ENCODE results near the gene CA5B. TPM values are rescaled to one million over a fixed set of nuclear protein-coding genes. Genes with fewer than 3 reads are reported as not detected.

The CA5B gene
- polyA plus RNA-seq, 2 donors: 1.5 to 1.6 TPM

- 78 to 82% methylated on average over 8 of the region's 8 CpGs for WGBS, 2 donors
- no peak overlapping the region for H3K4me3 ChIP-seq (ENCODE audit: low read depth in 1 of 2, low read length in 2 of 2)
- no peaks in the 10 kb centered on the region for H3K9me3 ChIP-seq (ENCODE audit: control insufficient read depth in 2 of 2, insufficient read depth in 1 of 2, low read depth in 1 of 2, low read length in 1 of 2)
- no peaks in the 10 kb centered on the region for H3K4me1 ChIP-seq (ENCODE audit: control insufficient read depth in 2 of 2, insufficient read depth in 2 of 2, low read length in 1 of 2)
- H3K36me3 ChIP-seq (ENCODE audit: control insufficient read depth in 2 of 2, insufficient read depth in 2 of 2, low read length in 1 of 2): no peaks in the 10 kb centered on the region
- H3K27ac ChIP-seq (ENCODE audit: low read depth in 2 of 2, low read length in 1 of 2): no peak overlapping the region
- no peaks in the 10 kb centered on the region for H3K27me3 ChIP-seq (ENCODE audit: control insufficient read depth in 1 of 2, insufficient read depth in 2 of 2, low read length in 2 of 2)
Measured at GRCh38 chrX:15761564-15762191, 23.6 kb downstream of the CA5B start.

GRCh38 chrX:15769300-15769954 is 31.4 kb downstream of the CA5B start:
- Histone ChIP-seq H3K27me3 (ENCODE audit: control insufficient read depth in 1 of 2, insufficient read depth in 2 of 2, low read length in 2 of 2) (no peaks in the 10 kb centered on the region), H3K36me3 (ENCODE audit: control insufficient read depth in 2 of 2, insufficient read depth in 2 of 2, low read length in 1 of 2) (peaks cover 0 to 3% of the 10 kb centered on the region in 2 donors), H3K9me3 (ENCODE audit: control insufficient read depth in 2 of 2, insufficient read depth in 1 of 2, low read depth in 1 of 2, low read length in 1 of 2) (no peaks in the 10 kb centered on the region), H3K4me1 (ENCODE audit: control insufficient read depth in 2 of 2, insufficient read depth in 2 of 2, low read length in 1 of 2) (no peaks in the 10 kb centered on the region), H3K27ac (ENCODE audit: low read depth in 2 of 2, low read length in 1 of 2) (no peak overlapping the region), H3K4me3 (ENCODE audit: low read depth in 1 of 2, low read length in 2 of 2) (no peak overlapping the region)
- WGBS, 2 donors: 80 to 87% methylated on average over 4 of the region's 4 CpGs

- Histone ChIP-seq H3K4me1 (ENCODE audit: control insufficient read depth in 2 of 2, insufficient read depth in 2 of 2, low read length in 1 of 2) (no peaks in the 10 kb centered on the region), H3K27me3 (ENCODE audit: control insufficient read depth in 1 of 2, insufficient read depth in 2 of 2, low read length in 2 of 2) (no peaks in the 10 kb centered on the region), H3K4me3 (ENCODE audit: low read depth in 1 of 2, low read length in 2 of 2) (no peak overlapping the region), H3K9me3 (ENCODE audit: control insufficient read depth in 2 of 2, insufficient read depth in 1 of 2, low read depth in 1 of 2, low read length in 1 of 2) (no peaks in the 10 kb centered on the region), H3K36me3 (ENCODE audit: control insufficient read depth in 2 of 2, insufficient read depth in 2 of 2, low read length in 1 of 2) (peaks cover 2 to 4% of the 10 kb centered on the region in 2 donors), H3K27ac (ENCODE audit: low read depth in 2 of 2, low read length in 1 of 2) (no peak overlapping the region)
- 70 to 75% methylated on average over 13 of the region's 13 CpGs for WGBS, 2 donors
Measured at GRCh38 chrX:15781961-15782699, 44.1 kb downstream of the CA5B start.

DNA sequence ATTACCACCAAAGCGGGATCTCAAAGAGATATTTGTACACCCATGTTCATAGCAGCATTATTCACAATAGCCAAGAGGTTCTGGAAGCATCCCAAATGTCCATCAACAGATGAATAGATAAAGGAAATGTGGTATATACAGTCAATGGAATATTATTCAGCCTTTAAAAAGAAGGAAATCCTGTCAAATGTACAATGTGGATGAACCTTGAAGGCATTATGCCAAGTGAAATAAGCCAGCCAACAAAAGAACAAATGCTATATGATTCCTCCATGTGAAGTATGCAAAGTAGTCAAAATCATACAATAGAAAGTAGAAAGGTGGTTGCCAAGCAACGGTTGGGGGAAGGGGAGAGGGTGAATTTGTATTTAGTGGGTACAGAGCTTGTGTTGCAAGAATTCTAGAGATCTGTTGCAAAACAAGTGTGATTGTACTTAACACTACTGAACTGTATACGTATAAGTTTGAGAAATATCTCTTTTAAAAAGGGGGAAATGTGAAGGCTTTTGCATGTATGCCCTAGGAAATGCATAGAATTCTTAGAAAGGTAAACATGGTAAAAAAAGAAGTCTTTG is 47.2 kb downstream of the CA5B start:
- WGBS, 2 donors: 91 to 93% methylated on average over 3 of the region's 3 CpGs
- Histone ChIP-seq H3K4me1 (ENCODE audit: control insufficient read depth in 2 of 2, insufficient read depth in 2 of 2, low read length in 1 of 2) (no peaks in the 10 kb centered on the region), H3K9me3 (ENCODE audit: control insufficient read depth in 2 of 2, insufficient read depth in 1 of 2, low read depth in 1 of 2, low read length in 1 of 2) (no peaks in the 10 kb centered on the region), H3K27me3 (ENCODE audit: control insufficient read depth in 1 of 2, insufficient read depth in 2 of 2, low read length in 2 of 2) (no peaks in the 10 kb centered on the region), H3K27ac (ENCODE audit: low read depth in 2 of 2, low read length in 1 of 2) (no peak overlapping the region), H3K4me3 (ENCODE audit: low read depth in 1 of 2, low read length in 2 of 2) (no peak overlapping the region), H3K36me3 (ENCODE audit: control insufficient read depth in 2 of 2, insufficient read depth in 2 of 2, low read length in 1 of 2) (peaks cover 2 to 4% of the 10 kb centered on the region in 2 donors)

DNA sequence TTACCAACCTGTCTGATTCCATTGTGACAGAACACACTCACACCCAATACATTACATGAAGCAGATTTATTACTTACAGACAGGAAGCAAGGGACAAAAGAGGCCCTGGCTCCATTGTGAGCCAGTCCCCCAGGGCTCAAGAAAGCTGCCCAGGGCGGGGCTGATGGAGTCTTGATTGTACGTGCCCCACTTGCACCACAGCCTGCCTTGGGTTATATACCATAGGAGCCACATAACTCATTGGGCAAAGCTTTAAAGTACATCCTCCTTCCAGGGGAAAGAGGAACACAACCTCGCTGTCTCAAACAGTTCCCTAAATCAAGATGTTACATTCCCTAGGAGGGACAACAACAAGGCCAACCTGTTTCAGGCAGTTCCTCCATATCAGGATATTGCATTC is 48.8 kb downstream of the CA5B start:
- Histone ChIP-seq H3K4me1 (ENCODE audit: control insufficient read depth in 2 of 2, insufficient read depth in 2 of 2, low read length in 1 of 2) (no peaks in the 10 kb centered on the region), H3K36me3 (ENCODE audit: control insufficient read depth in 2 of 2, insufficient read depth in 2 of 2, low read length in 1 of 2) (peaks cover 0 to 4% of the 10 kb centered on the region in 2 donors), H3K4me3 (ENCODE audit: low read depth in 1 of 2, low read length in 2 of 2) (no peak overlapping the region), H3K9me3 (ENCODE audit: control insufficient read depth in 2 of 2, insufficient read depth in 1 of 2, low read depth in 1 of 2, low read length in 1 of 2) (no peaks in the 10 kb centered on the region), H3K27me3 (ENCODE audit: control insufficient read depth in 1 of 2, insufficient read depth in 2 of 2, low read length in 2 of 2) (no peaks in the 10 kb centered on the region), H3K27ac (ENCODE audit: low read depth in 2 of 2, low read length in 1 of 2) (peak overlapping the region in 1 of 2 donors; percentile 7)
- WGBS, 2 donors: 49 to 77% methylated on average over 3 of the region's 3 CpGs

GRCh38 chrX:15789979-15790768 is 52.1 kb downstream of the CA5B start, which contains the start of gene ZRSR2:
TSS of gene ZRSR2 (plus strand) at chrX:15790484. CDS start at chrX:15790496, 12 bp downstream.
- Histone ChIP-seq H3K4me3 (ENCODE audit: low read depth in 1 of 2, low read length in 2 of 2) (peak within 1 kb of the TSS; percentile 73 to 93), H3K9me3 (ENCODE audit: control insufficient read depth in 2 of 2, insufficient read depth in 1 of 2, low read depth in 1 of 2, low read length in 1 of 2) (no peaks in the 10 kb centered on the region), H3K36me3 (ENCODE audit: control insufficient read depth in 2 of 2, insufficient read depth in 2 of 2, low read length in 1 of 2) (no peaks in the 10 kb centered on the region), H3K4me1 (ENCODE audit: control insufficient read depth in 2 of 2, insufficient read depth in 2 of 2, low read length in 1 of 2) (no peaks in the 10 kb centered on the region), H3K27me3 (ENCODE audit: control insufficient read depth in 1 of 2, insufficient read depth in 2 of 2, low read length in 2 of 2) (no peaks in the 10 kb centered on the region), H3K27ac (ENCODE audit: low read depth in 2 of 2, low read length in 1 of 2) (peak within 1 kb of the TSS; percentile 83 to 84)
- WGBS, 2 donors: 0% methylated on average over 54 to 55 of the region's 55 CpGs

DNA sequence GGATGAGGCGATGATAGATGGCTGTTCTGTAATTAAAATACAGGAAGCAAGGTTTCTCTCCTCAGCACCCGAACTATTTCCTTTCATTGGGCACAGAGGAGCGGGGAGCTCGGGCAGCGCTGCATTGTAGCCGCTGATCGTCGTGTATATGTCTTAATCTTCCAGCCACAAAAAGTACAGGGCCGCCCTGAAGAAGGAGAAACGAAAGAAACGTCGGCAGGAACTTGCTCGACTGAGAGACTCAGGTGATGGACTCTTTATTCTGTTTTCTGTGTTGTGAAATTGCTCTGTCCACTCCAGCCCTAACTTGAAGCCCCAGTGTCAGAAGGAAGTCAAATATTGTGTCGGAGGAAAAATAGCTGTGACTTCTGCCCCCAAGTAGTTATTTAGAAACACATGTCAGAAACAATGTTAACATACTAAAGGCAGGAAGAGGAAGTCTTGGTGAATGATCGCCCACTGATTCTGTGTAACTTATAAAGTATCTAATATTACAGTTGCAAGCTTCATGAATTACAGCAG is 52.8 kb downstream of the CA5B start:
- no peaks in the 10 kb centered on the region for H3K27me3 ChIP-seq (ENCODE audit: control insufficient read depth in 1 of 2, insufficient read depth in 2 of 2, low read length in 2 of 2)
- no peaks in the 10 kb centered on the region for H3K36me3 ChIP-seq (ENCODE audit: control insufficient read depth in 2 of 2, insufficient read depth in 2 of 2, low read length in 1 of 2)
- peak overlapping the region; percentile 83 to 84 for H3K27ac ChIP-seq (ENCODE audit: low read depth in 2 of 2, low read length in 1 of 2)
- 0 to 1% methylated on average over 15 of the region's 15 CpGs for WGBS, 2 donors
- H3K4me1 ChIP-seq (ENCODE audit: control insufficient read depth in 2 of 2, insufficient read depth in 2 of 2, low read length in 1 of 2): no peaks in the 10 kb centered on the region
- peak overlapping the region; percentile 73 to 93 for H3K4me3 ChIP-seq (ENCODE audit: low read depth in 1 of 2, low read length in 2 of 2)
- no peaks in the 10 kb centered on the region for H3K9me3 ChIP-seq (ENCODE audit: control insufficient read depth in 2 of 2, insufficient read depth in 1 of 2, low read depth in 1 of 2, low read length in 1 of 2)

DNA sequence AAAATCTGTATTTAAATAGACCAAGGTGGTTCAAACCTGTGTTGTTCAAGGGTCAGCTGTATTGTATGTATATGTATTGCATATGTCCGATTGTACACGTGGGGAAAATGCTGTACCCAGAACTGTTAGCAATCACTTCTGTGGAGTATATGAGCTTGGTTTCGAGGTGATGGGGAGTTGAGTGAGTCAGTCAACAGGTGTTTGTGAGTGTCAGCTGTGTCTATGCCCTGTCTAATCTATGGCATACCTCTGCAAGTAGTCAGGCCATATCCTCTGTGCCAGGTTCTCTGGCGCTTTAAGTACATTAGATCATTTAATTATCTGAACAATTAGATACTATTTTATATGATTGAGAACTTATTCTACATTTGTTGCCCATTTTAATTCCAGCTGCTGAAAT is 59.6 kb downstream of the CA5B start:
- Histone ChIP-seq H3K9me3 (ENCODE audit: control insufficient read depth in 2 of 2, insufficient read depth in 1 of 2, low read depth in 1 of 2, low read length in 1 of 2) (no peaks in the 10 kb centered on the region), H3K27ac (ENCODE audit: low read depth in 2 of 2, low read length in 1 of 2) (no peak overlapping the region), H3K36me3 (ENCODE audit: control insufficient read depth in 2 of 2, insufficient read depth in 2 of 2, low read length in 1 of 2) (no peaks in the 10 kb centered on the region), H3K4me3 (ENCODE audit: low read depth in 1 of 2, low read length in 2 of 2) (no peak overlapping the region), H3K27me3 (ENCODE audit: control insufficient read depth in 1 of 2, insufficient read depth in 2 of 2, low read length in 2 of 2) (no peaks in the 10 kb centered on the region), H3K4me1 (ENCODE audit: control insufficient read depth in 2 of 2, insufficient read depth in 2 of 2, low read length in 1 of 2) (no peaks in the 10 kb centered on the region)
- WGBS, 2 donors: 89 to 94% methylated on average over 4 of the region's 4 CpGs

DNA sequence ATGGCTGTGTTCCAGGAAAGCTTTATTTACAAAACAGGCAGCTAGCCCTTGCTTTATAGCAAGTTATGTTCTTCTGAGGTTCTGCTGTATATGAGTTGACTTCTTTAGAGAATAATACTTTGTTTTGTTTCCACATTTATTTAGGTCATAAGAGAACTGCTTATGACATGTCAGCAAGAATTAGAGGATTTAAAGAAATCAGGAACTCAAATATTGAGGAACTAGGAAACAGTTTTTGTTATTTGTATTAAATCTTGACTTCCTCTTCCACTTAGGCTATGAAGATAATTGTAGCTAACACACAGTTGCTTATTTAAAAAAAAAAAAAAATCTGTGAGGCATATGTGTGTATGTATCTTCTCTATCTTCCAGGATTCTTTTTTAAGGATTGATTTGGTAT is 66.5 kb downstream of the CA5B start:
- no peaks in the 10 kb centered on the region for H3K9me3 ChIP-seq (ENCODE audit: control insufficient read depth in 2 of 2, insufficient read depth in 1 of 2, low read depth in 1 of 2, low read length in 1 of 2)
- H3K27ac ChIP-seq (ENCODE audit: low read depth in 2 of 2, low read length in 1 of 2): no peak overlapping the region
- peaks cover 0 to 6% of the 10 kb centered on the region in 2 donors for H3K36me3 ChIP-seq (ENCODE audit: control insufficient read depth in 2 of 2, insufficient read depth in 2 of 2, low read length in 1 of 2)
- no peak overlapping the region for H3K4me3 ChIP-seq (ENCODE audit: low read depth in 1 of 2, low read length in 2 of 2)
- H3K4me1 ChIP-seq (ENCODE audit: control insufficient read depth in 2 of 2, insufficient read depth in 2 of 2, low read length in 1 of 2): no peaks in the 10 kb centered on the region
- no peaks in the 10 kb centered on the region for H3K27me3 ChIP-seq (ENCODE audit: control insufficient read depth in 1 of 2, insufficient read depth in 2 of 2, low read length in 2 of 2)
